HepG2 (cell line): Measurements from ENCODE around the gene HS3ST3B1. TPM values are rescaled to one million over a fixed set of nuclear protein-coding genes. Genes with fewer than 3 reads are reported as not detected.

Experiments used
- ATAC-seq: fragments of 200-7000 bp; cut with Tn5 transposase; 3 replicates; pipeline ENCODE4 v1.9.1; 2020; ENCODE audit warnings: mild to moderate bottlenecking, moderate library complexity
- BruUV-seq: library from RNA; stranded (reverse); fragments of 400-500 nt; replicated peaks from 2 replicates; lab custom pipeline; 2021; lab: Mats Ljungman, UMichigan
- CTCF ChIA-PET: fragments of 300-600 bp; formaldehyde crosslinking; extraction: SDS; loops from one replicate; lab custom pipeline; 2021; ENCODE audit warnings: low total read pairs, inconsistent platforms, low intra/inter-chr PET ratio; lab: Yijun Ruan, JAX
- POLR2A ChIA-PET: fragments of 350-600 bp; sonication (Branson Sonifier 250); formaldehyde crosslinking; loops from one replicate; lab custom pipeline; 2020; ENCODE audit warnings: antibody characterized with exemption, inconsistent platforms; lab: Yijun Ruan, JAX
- DNase-seq: peaks from one replicate; pipeline ENCODE4 v3.0.0-alpha.2; 2015; ENCODE audit warnings: low spot score
- FAIRE-seq: peaks from 3 replicates; lab custom pipeline; 2011; peaks lifted over from hg19 to GRCh38; lab: Jason Lieb, UNC
- H2AFZ ChIP-seq: one replicate; pipeline ENCODE4 v1.6.1; 2011; ENCODE audit warnings: low read length, inconsistent platforms
- H3K27ac ChIP-seq: fragments of 300-600 bp; 3 replicates; pipeline ENCODE4 v1.8.0; 2011; ENCODE audit warnings: mixed run types, mild to moderate bottlenecking, mixed read lengths, low read length, inconsistent platforms; ENCODE audit not compliant: insufficient read depth; ENCODE audit errors: extremely low read length
- H3K27me3 ChIP-seq, 2 experiments: fragments of 200-600 bp in 1 of 2; 2 replicates in 1 of 2; 3 replicates in 1 of 2; pipeline versions ENCODE4 v1.6.0 to v1.8.0; 2011; ENCODE audit warnings: low read length in 2 of 2, mild to moderate bottlenecking in 2 of 2, moderate library complexity in 2 of 2, inconsistent platforms in 1 of 2; ENCODE audit not compliant: insufficient read depth in 2 of 2, control insufficient read depth in 1 of 2
- H3K36me3 ChIP-seq, 2 experiments: fragments of 200-600 bp in 1 of 2; replicated peaks in 1 of 2; 2 replicates in 1 of 2; 3 replicates in 1 of 2; pipeline versions ENCODE4 v1.5.1 to v1.8.0; 2011; ENCODE audit warnings: low read length in 2 of 2, inconsistent platforms in 1 of 2; ENCODE audit not compliant: insufficient read depth in 2 of 2, control insufficient read depth in 1 of 2
- H3K4me1 ChIP-seq: 2 replicates; pipeline ENCODE4 v1.5.1; 2012; ENCODE audit warnings: low read length, inconsistent platforms; ENCODE audit not compliant: insufficient read depth
- H3K4me2 ChIP-seq: 2 replicates; pipeline ENCODE4 v1.6.0; 2011; ENCODE audit warnings: low read depth, low read length, inconsistent platforms
- H3K4me3 ChIP-seq, 3 experiments: fragments of 200-600 bp in 1 of 3; sonication (generic), shearing (Covaris generic) in 1 of 3; replicated peaks in 1 of 3; 2 replicates each; pipeline ENCODE4 v1.5.1; 2011 to 2016; ENCODE audit warnings: low read length in 3 of 3, inconsistent platforms in 2 of 3, low read depth in 2 of 3, mild to moderate bottlenecking in 2 of 3, control low read depth in 1 of 3, mixed read lengths in 1 of 3; ENCODE audit not compliant: insufficient read depth in 1 of 3
- H3K79me2 ChIP-seq: one replicate; pipeline ENCODE4 v1.6.1; 2011; ENCODE audit warnings: low read length, inconsistent platforms; ENCODE audit not compliant: insufficient read depth
- H3K9ac ChIP-seq: 2 replicates; pipeline ENCODE4 v1.6.0; 2011; ENCODE audit warnings: mild to moderate bottlenecking, low read depth, low read length, inconsistent platforms; ENCODE audit not compliant: insufficient read depth
- H3K9me3 ChIP-seq: 2 replicates; pipeline ENCODE4 v1.5.1; 2012; ENCODE audit warnings: mild to moderate bottlenecking, low read length
- H4K20me1 ChIP-seq: 2 replicates; pipeline ENCODE4 v1.6.0; 2011; ENCODE audit warnings: inconsistent platforms, mild to moderate bottlenecking, low read length, moderate library complexity; ENCODE audit not compliant: insufficient read depth
- ARNTL ChIP-seq: sonication (generic); formaldehyde crosslinking; IDR thresholded peaks from 2 replicates; pipeline ENCODE4 v1.4.0; 2020; ENCODE audit warnings: mild to moderate bottlenecking, missing genetic modification reagents
- ETV6 ChIP-seq: sonication (generic); formaldehyde crosslinking; conservative IDR thresholded peaks from 2 replicates; pipeline ENCODE4 v1.4.0; 2020; ENCODE audit warnings: missing genetic modification reagents
- GFI1 ChIP-seq: sonication (generic); formaldehyde crosslinking; IDR thresholded peaks from 2 replicates; pipeline ENCODE4 v1.5.0; 2020; ENCODE audit warnings: missing genetic modification reagents, mild to moderate bottlenecking, borderline replicate concordance
- HDAC1 ChIP-seq: sonication (generic); formaldehyde crosslinking; IDR thresholded peaks from 2 replicates; pipeline ENCODE4 v1.5.1; 2020; ENCODE audit warnings: mild to moderate bottlenecking, missing genetic modification reagents
- HDAC2 ChIP-seq: sonication (generic); formaldehyde crosslinking; IDR thresholded peaks from 2 replicates; pipeline ENCODE4 v1.4.0; 2020; ENCODE audit warnings: missing genetic modification reagents
- KAT7 ChIP-seq: IDR thresholded peaks from 2 replicates; pipeline ENCODE4 v1.6.1; 2018; ENCODE audit warnings: borderline replicate concordance, missing compliant biosample characterization
- MAFF ChIP-seq: IDR thresholded peaks from 2 replicates; pipeline ENCODE4 v1.6.1; 2011; ENCODE audit warnings: low read depth, low read length, improper control_type of control experiment
- MAFK ChIP-seq, 2 experiments: IDR thresholded peaks in 1 of 2; conservative IDR thresholded peaks in 1 of 2; 2 replicates each; pipeline ENCODE4 v1.6.1; 2011; ENCODE audit warnings: improper control_type of control experiment in 2 of 2, low read length in 2 of 2
- ZNF543 ChIP-seq: sonication (generic); formaldehyde crosslinking; IDR thresholded peaks from 2 replicates; pipeline ENCODE4 v1.4.0; 2020; ENCODE audit warnings: mild to moderate bottlenecking, missing genetic modification reagents
- ZSCAN21 ChIP-seq: sonication (generic); formaldehyde crosslinking; IDR thresholded peaks from 2 replicates; pipeline ENCODE4 v1.8.0; 2022; ENCODE audit warnings: mild to moderate bottlenecking, missing genetic modification reagents, moderate library complexity, borderline replicate concordance
- WGBS: methylation state at CpG from one replicate; pipeline ENCODE4 v1.1.6; 2017; ENCODE audit warnings: low lambda C conversion rate; 5-methylcytosine and 5-hydroxymethylcytosine counted together
- in situ Hi-C: cut with HindIII; loops from 2 replicates; pipeline ENCODE4 v1.10.0; 2017; ENCODE audit warnings: low pct_unique_long_range_greater_than_20kb; ENCODE audit not compliant: extremely low pct_ligation_motif_present
- intact Hi-C: fragments of 100-400 bp; cut with micrococcal nuclease; formaldehyde crosslinking; loops from one replicate; pipeline ENCODE4 v1.10.0; 2022; ENCODE audit not compliant: unreplicated experiment
- polyA plus RNA-seq, 8 experiments: library from polyadenylated mRNA; depleted of rRNA in 3 of 8; stranded (reverse) in 7 of 8; unstranded in 1 of 8; fragments of >200 nt; fragmentation: Illumina TruSeq in 4 of 8; extraction: Trizol in 4 of 8; gene quantifications; 2 replicates each; pipeline versions ENCODE4 v1.2.1 to v1.2.3, GENCODE V29; 2011 to 2016; ENCODE audit warnings: low read depth in 4 of 8, missing spikeins in 1 of 8, mixed read lengths in 1 of 8; ENCODE audit not compliant: insufficient read depth in 1 of 8
- total RNA-seq, 5 experiments: library from RNA; depleted of rRNA; stranded (reverse); fragments of >200 nt; fragmentation: Illumina TruSeq; extraction: Trizol; gene quantifications; 2 replicates each; pipeline ENCODE4 v1.2.3, GENCODE V29; 2016; ENCODE audit warnings: low read depth in 1 of 5
- TF ChIP-seq, protein P1 (sequence below): sonication (generic); formaldehyde crosslinking; IDR thresholded peaks from 2 replicates; pipeline ENCODE4 v1.5.1; 2020; ENCODE audit warnings: mild to moderate bottlenecking, missing genetic modification reagents, moderate library complexity
- TF ChIP-seq, protein P2 (sequence below): fragments of 450-650 bp; IDR thresholded peaks from 2 replicates; pipeline ENCODE4 v1.6.1; 2016

Gene HS3ST3B1
- total and polyA plus RNA-seq, 2 of the 13 experiments (the other 11 are each of a cell fraction or from before 2014, with no cell fraction given), result 15.7 to 39.5 TPM

DNA sequence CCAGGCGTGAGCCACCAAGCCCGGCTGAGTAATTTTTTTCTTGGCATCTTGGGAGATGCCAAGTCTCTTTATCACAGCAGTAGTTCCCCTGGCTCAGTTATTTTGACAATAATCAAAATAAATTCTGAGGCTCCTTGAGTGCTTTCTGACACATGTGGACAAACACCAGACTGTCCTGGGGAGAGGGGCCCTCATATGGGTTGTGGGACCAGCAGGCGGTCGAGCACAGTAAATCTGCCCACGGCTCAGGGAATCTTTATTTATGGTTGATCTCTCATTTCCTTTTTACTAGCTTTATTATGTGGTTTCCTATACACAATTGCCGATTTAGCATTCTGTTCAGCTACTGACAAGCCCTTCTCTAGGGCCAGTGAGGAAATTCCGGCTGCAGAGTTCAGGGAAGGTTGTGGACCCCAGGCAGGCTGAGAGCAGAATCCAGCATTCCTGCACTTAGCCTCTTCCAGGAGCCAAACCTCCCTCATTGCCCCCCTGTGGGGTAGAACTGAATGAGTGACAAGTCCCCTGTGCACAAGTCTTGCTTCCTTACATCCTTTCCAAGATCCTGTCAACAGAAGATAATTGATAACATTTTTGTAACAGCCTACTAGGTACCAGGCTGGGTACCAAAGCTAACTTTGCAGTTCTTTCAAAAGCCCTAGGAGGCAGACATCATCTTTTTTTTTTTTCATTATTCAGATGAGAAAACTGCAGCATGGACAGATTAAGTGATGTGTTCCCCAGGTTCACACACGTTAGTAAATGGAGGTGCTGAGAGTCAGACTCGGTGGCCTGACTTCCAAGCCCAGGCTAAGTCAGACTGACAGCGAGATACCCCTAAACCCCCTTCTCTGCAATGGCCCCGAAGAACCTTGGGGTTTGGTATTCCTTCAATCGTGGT lies 40.2 kb downstream of the HS3ST3B1 start:
- TF ChIP-seq MAFF (0 out of 2 replicates have a peak, but pooled peaks have one; percentile 3), MAFK (conservative IDR thresholded peaks at IDR 0.05 in 1 of 2, IDR thresholded peaks at IDR 0.05 in 1 of 2; ENCODE audit: low read length in 2 of 2) (peak in 1 of 2 experiments; percentile 41; a peak in 2 of 4 replicates), HDAC2 (CRISPR knock-in tag) (no peak)
- TF ChIP-seq, all 625 proteins: peak for 2
- ATAC-seq (no peak), FAIRE-seq (no peak), DNase-seq (no peak)
- Histone ChIP-seq H4K20me1 (peaks cover 16% of the 10 kb centered on the region), H2AFZ (no peak overlapping the region), H3K9ac (no peak overlapping the region), H3K4me2 (no peak overlapping the region), H3K4me1 (peaks cover 29% of the 10 kb centered on the region), H3K79me2 (peaks cover 79% of the 10 kb centered on the region), H3K27me3 (no peaks in the 10 kb centered on the region), H3K36me3 (peaks cover 10 to 30% of the 10 kb centered on the region in 2 experiments), H3K9me3 (no peaks in the 10 kb centered on the region), H3K27ac (no peak overlapping the region), H3K4me3 (no peak overlapping the region)
- intact Hi-C loops, result no loop called here
- ChIA-PET POLR2A (no interaction called here), CTCF (no interaction called here)
- in situ Hi-C loops, result no loop called here
- no TSS peak for BruUV-seq
- 93% methylated on average over 12 of the region's 12 CpGs for WGBS

DNA sequence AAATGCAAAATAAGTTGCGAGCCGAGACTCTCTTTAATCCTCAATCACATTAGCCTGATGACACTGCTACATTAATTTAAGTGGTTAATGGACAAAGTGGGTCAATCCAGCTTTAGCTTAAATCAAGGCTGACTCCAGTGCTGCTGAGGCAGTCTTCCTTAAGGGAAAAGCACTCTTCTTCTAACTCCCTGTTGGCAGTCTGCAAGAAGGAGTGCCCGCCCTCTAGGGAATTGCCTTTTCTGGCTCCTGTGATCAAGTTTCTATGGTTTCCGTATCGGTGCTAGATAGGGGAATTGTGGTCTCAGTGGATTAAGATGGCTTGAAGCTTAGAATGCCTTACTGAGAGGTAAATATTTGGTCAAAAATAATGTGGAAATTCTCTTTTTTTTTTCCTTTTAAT lies 41.0 kb downstream of the HS3ST3B1 start:
- CTCF ChIA-PET, result no interaction called here
- no peak overlapping the region for H3K27ac ChIP-seq
- H3K36me3 ChIP-seq, result peaks cover 16 to 37% of the 10 kb centered on the region in 2 experiments
- intact Hi-C loops, result no loop called here
- in situ Hi-C loops, result no loop called here
- no peak overlapping the region for H2AFZ ChIP-seq
- no peak overlapping the region for H3K4me2 ChIP-seq
- peaks cover 71% of the 10 kb centered on the region for H3K79me2 ChIP-seq
- 100% methylated on average over 5 of the region's 5 CpGs for WGBS
- DNase-seq, result no peak
- H3K9me3 ChIP-seq, result no peaks in the 10 kb centered on the region
- FAIRE-seq, result no peak
- no peaks in the 10 kb centered on the region for H3K27me3 ChIP-seq
- H3K4me3 ChIP-seq, result no peak overlapping the region
- H3K4me1 ChIP-seq, result peaks cover 22% of the 10 kb centered on the region
- no TSS peak for BruUV-seq
- POLR2A ChIA-PET, result no interaction called here
- ATAC-seq, result no peak
- peaks cover 16% of the 10 kb centered on the region for H4K20me1 ChIP-seq
- H3K9ac ChIP-seq, result no peak overlapping the region
- TF ChIP-seq, protein P1, sequence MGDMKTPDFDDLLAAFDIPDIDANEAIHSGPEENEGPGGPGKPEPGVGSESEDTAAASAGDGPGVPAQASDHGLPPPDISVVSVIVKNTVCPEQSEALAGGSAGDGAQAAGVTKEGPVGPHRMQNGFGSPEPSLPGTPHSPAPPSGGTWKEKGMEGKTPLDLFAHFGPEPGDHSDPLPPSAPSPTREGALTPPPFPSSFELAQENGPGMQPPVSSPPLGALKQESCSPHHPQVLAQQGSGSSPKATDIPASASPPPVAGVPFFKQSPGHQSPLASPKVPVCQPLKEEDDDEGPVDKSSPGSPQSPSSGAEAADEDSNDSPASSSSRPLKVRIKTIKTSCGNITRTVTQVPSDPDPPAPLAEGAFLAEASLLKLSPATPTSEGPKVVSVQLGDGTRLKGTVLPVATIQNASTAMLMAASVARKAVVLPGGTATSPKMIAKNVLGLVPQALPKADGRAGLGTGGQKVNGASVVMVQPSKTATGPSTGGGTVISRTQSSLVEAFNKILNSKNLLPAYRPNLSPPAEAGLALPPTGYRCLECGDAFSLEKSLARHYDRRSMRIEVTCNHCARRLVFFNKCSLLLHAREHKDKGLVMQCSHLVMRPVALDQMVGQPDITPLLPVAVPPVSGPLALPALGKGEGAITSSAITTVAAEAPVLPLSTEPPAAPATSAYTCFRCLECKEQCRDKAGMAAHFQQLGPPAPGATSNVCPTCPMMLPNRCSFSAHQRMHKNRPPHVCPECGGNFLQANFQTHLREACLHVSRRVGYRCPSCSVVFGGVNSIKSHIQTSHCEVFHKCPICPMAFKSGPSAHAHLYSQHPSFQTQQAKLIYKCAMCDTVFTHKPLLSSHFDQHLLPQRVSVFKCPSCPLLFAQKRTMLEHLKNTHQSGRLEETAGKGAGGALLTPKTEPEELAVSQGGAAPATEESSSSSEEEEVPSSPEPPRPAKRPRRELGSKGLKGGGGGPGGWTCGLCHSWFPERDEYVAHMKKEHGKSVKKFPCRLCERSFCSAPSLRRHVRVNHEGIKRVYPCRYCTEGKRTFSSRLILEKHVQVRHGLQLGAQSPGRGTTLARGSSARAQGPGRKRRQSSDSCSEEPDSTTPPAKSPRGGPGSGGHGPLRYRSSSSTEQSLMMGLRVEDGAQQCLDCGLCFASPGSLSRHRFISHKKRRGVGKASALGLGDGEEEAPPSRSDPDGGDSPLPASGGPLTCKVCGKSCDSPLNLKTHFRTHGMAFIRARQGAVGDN (CRISPR knock-in tag), result no peak
- TF ChIP-seq KAT7 (no peak), ETV6 (CRISPR knock-in tag) (no peak), ZNF543 (no peak), HDAC1 (CRISPR knock-in tag) (no peak), ZSCAN21 (CRISPR knock-in tag) (no peak), ARNTL (CRISPR knock-in tag) (no peak), GFI1 (CRISPR knock-in tag) (no peak)
- TF ChIP-seq, protein P2, sequence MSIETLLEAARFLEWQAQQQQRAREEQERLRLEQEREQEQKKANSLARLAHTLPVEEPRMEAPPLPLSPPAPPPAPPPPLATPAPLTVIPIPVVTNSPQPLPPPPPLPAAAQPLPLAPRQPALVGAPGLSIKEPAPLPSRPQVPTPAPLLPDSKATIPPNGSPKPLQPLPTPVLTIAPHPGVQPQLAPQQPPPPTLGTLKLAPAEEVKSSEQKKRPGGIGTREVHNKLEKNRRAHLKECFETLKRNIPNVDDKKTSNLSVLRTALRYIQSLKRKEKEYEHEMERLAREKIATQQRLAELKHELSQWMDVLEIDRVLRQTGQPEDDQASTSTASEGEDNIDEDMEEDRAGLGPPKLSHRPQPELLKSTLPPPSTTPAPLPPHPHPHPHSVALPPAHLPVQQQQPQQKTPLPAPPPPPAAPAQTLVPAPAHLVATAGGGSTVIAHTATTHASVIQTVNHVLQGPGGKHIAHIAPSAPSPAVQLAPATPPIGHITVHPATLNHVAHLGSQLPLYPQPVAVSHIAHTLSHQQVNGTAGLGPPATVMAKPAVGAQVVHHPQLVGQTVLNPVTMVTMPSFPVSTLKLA, result no peak
